GM18499 (cell line): ENCODE results near the gene FGB.

Experiments used
- ATAC-seq: cut with Tn5 transposase; IDR thresholded peaks from one replicate; pipeline ENCODE4 v1.9.1; 2021; ENCODE audit warnings: moderate number of reproducible peaks; ENCODE audit not compliant: insufficient read depth, unreplicated experiment

FGB gene

GRCh38 chr4:154564311-154564710 lies 1.5 kb downstream of the FGB start:
- ATAC-seq: no peak

DNA sequence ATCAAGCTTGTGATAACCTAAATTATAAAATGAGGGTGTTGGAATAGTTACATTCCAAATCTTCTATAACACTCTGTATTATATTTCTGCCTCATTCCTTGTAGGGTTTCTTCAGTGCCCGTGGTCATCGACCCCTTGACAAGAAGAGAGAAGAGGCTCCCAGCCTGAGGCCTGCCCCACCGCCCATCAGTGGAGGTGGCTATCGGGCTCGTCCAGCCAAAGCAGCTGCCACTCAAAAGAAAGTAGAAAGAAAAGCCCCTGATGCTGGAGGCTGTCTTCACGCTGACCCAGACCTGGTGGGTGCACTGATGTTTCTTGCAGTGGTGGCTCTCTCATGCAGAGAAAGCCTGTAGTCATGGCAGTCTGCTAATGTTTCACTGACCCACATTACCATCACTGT lies 2.9 kb downstream of the FGB start:
- no peak for ATAC-seq

DNA sequence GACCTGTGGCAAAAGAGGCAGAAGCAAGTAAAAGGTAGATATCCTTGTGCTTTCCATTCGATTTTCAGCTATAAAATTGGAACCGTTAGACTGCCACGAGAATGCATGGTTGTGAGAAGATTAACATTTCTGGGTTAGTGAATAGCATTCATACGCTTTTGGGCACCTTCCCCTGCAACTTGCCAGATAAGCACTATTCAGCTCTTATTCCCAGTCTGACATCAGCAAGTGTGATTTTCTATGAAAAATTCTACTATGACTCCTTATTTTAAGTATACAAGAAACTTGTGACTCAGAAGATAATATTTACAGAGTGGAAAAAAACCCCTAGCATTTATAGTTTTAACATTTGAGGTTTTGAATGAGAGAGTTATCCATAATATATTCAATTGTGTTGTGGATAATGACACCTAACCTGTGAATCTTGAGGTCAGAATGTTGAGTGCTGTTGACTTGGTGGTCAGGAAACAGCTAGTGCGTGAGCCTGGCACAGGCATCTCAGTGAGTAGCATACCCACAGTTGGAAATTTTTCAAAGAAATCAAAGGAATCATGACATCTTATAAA lies 3.9 kb downstream of the FGB start:
- no peak for ATAC-seq

DNA sequence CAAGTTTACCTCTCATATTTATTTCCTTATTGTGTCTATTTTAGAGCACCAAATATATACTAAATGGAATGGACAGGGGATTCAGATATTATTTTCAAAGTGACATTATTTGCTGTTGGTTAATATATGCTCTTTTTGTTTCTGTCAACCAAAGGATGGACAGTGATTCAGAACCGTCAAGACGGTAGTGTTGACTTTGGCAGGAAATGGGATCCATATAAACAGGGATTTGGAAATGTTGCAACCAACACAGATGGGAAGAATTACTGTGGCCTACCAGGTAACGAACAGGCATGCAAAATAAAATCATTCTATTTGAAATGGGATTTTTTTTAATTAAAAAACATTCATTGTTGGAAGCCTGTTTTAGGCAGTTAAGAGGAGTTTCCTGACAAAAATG lies 6.2 kb downstream of the FGB start:
- no peak for ATAC-seq

- no peak for ATAC-seq
Measured at GRCh38 chr4:154569584-154569983, 6.8 kb downstream of the FGB start.

GRCh38 chr4:154573190-154573870 lies 10.5 kb downstream of the FGB start:
- ATAC-seq: no peak

DNA sequence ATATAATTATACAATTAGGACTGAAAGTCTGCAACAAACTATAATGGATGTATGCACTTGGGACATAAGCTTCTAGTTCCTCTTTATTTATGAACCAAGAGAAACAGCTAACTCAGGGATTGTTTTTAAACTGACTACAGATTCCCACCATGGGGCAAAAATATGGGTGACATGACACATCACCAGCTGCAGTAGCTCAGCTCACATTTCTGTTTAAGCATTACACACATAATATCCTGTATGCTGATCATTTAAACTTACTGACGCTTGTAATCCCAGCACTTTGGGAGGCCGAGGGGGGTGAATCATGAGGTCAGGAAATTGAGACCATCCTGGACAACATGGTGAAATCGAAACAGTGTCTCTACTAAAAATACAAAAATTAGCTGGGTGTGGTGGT lies 11.5 kb downstream of the FGB start:
- ATAC-seq: no peak

DNA sequence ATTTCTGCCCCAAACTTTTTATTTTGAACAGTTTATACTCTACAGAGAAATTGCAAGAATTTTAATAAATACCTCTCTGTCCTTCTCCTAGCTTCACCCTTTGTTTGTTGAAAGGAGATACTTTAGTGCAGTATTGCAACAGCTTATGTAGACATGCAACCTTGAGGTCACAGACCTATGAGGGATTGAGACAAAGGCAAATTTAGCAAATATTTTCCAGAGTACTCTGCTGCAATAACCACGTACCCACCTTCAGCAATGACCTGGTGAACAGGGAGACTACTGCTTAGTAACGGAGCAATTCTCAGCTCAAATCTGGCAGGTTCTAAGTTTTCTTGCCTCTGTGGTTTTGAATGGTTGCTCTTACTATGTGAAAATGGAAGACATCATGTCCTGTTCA lies 14.5 kb downstream of the FGB start:
- ATAC-seq: no peak

DNA sequence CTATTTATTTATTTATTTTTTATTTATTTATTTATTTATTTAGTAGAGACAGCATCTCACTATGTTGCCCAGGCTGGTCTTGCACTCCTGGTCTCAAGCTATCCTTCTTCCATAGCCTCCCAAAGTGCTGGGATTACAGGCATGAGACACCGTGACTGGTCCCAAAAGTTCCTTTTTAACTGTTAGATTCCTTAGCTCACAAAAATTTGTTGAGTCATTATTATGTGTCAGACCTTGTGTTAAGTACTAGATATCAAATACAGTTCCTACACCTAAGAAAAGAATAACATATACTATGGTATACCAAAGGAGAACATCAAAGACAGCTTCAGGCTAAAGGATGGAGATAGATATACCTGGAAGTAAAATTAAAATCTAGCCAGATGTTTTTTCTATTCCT lies 16.1 kb downstream of the FGB start:
- ATAC-seq: no peak

DNA sequence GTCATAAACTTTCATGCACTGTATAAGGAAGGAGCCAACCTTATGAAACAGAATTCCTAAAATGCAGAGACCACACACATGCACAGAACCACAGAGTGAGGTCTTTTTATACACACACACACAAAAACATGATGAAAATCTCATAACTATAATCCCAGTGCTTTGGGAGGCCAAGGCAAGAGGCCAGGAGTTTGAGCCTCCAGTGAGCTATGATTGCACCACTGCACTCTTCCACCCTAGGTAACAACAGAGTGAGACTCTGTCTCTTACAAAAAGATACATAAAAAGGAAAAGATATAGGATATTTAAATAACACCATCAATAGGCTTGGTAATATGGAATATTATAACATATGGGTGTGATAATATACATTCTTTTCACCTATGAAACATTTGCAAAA lies 17.1 kb downstream of the FGB start:
- ATAC-seq: no peak

DNA sequence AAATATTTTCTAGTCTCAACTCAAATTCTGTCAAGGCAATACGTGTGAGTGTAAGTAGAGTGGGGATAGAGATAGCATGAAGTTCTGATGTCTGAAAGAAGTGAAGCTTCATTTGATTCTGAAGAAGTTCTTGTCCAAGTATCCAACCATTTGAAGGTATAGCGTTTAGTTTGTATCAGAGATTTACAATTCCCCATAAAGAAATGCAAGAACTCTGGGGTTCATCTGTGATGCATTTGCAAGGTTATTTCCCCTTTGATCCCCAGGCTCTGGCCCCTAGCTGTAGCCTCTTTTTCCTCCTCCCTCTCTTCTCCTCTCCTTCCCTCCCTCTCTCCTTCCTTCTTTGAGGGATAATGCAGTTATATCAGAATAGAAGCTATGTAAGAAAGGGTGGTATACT lies 19.9 kb downstream of the FGB start:
- no peak for ATAC-seq

DNA sequence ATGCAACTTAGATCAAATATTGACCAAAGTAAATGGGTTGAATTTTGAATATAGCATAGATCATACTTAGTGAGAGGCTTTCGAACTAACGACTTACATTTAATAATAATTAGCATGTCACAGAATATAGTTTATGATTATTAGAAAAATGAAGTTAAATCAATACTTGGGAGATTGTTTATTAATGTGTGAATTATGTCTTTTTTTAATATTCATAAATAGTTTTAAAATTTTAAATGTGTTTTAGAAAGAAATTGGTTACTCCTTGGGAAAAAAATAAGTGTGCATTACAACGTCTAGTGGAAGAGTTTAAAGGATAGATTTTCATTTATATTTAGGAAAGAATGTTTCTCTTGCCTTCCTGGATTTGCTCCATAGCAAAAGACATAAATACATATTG lies 20.4 kb downstream of the FGB start:
- ATAC-seq: no peak

DNA sequence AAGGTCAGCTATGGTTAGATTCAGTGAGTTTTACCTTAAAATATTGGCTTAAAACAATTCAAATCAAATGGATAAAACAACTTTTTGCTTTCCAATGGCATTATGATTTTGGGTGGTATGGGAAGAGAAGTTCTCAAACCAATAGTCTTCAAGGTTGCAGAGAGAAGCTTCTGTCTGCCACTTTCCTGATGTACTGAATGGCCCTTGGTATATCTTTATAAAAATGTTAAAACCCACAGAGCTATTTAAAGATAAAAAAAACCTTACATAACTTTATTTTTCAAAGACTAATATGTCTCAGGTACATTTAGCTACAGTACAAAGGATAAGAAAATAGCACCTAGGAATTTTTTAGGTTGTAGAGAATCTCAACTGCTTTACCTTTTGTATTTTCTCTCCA lies 20.9 kb downstream of the FGB start:
- ATAC-seq: no peak

DNA sequence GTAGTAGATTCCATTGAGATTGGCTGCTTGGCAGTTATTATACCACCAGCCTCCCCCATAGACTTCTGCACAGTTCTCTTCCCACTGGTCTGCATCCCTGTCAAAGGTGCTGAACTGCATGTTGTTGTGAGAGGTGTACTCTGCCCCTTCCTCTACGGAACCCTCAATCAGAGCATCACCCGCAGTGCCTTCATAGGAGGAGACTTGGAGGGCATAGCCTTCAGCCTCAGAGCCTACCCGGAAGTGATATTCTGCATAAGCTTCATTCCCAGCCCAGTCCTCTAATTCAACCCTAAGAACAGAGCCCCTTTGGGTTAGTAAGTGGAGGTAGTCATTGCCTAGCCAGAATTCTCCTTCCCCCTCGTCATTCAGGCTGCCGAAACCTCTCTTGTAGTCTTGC lies 21.4 kb downstream of the FGB start:
- ATAC-seq: no peak

GRCh38 chr4:154585369-154586018 lies 22.7 kb downstream of the FGB start:
- ATAC-seq: no peak

GRCh38 chr4:154586296-154587033 lies 23.7 kb downstream of the FGB start:
- ATAC-seq: no peak

GRCh38 chr4:154588198-154588597 lies 25.4 kb downstream of the FGB start:
- ATAC-seq: no peak

DNA sequence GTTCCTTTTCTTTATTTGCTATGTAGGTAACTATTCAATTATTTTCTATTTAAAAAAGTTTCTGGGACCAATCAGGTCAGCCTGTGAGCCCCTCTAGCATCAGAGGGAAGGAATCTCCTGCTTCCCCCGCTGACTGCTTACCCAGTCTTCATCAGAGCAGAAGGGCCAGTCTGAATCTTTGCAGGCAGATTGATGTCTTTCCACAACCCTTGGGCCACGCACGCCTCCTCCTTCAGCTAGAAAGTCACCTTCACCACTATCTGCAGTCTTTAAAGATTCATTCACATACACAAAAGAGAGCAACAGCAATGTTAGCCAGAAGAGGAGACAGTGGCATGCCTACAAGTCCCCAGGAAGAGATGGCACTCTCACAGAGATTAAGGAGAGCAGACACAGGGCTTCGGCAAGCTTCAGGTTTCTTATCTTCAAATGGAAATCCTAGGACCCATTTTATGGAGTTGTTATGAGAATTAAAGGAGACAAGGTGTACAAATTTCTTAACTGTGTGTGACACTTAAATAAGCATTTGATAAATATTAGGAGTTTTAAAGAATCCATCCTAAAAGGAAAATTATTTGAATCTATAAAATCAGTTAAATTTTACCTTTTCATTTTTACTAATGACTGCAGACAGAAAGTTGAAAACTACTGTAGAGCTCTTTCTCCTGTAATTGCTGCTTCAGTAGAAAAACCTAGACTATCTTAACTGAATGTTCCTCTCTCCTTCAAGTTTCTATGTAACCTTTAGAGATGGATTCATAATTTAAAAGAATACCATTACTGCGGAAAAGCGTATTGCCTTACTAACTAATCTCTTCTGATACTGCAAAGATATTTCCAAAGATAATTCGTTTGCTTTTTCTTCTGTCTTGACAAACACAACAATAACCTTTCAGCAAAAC lies 26.7 kb downstream of the FGB start:
- ATAC-seq: no peak

DNA sequence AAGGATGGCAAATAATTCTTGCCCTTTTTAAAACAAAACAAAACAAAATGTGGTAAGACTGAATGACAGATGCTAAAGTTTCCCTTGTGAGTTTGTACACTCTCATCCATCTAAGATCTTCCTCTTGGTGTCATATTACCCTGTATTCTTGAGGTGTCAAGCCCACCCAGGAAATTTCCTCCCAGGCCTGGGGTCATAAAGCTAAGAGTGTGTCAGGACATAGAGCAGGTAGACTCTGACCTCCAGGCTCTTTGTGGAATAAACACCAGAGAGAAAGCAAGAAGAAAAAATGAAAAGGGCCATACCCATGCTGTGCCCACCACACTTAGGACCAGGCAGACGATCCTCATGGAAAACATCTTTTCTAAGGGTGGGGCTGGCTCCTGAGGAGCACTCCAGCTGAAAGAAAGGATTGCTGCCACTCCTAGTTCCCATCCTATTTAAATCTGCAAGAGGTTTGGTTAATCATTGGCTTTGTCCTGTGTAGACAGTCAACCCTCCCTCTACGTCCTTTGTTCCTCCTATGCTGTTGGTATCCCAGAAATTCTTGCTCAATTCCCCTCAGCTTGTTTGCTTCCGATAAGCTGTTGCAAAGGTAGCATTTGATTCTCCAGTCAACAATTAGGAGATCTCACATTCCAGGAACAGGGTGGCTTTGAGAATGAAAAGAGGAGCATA lies 27.7 kb downstream of the FGB start, which contains the start of gene FGA:
FGA (minus strand) TSS at position 414 of the 678 bp plus-strand sequence; CDS start at position 359, 55 bp downstream.
- no peak for ATAC-seq

GRCh38 chr4:154591890-154592289 lies 29.1 kb downstream of the FGB start:
- ATAC-seq: no peak
